NCI-H146 treated with DMSO at 0.1 percent for 48 hours (cell line): ENCODE data around the gene KMT2A.
"Not testable (repeated sequence)": the region's sequence is repeated elsewhere in the genome, so short reads cannot be mapped to it uniquely, and the experiment has no call there.

ENCODE experiments used
- DNase-seq: peaks from one replicate; lab custom pipeline; 2025; ENCODE audit not compliant: unreplicated experiment; lab: John Stamatoyannopoulos, UW

Gene KMT2A

GRCh38 chr11:118531597-118532084, 95.3 kb downstream of the KMT2A start:
- DNase-seq = no peak

DNA sequence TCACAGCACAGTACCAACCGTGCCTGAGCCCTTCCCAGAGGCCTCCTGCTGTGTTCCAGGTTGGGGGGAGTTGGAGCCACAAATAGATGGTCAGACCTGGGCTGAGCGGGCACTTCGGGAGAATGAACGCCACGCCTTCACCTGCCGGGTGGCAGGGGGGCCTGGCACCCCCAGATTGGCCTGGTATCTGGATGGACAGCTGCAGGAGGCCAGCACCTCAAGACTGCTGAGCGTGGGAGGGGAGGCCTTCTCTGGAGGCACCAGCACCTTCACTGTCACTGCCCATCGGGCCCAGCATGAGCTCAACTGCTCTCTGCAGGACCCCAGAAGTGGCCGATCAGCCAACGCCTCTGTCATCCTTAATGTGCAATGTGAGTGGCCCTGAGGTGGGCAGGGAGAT, 95.8 kb downstream of the KMT2A start:
- no peak for DNase-seq

DNA sequence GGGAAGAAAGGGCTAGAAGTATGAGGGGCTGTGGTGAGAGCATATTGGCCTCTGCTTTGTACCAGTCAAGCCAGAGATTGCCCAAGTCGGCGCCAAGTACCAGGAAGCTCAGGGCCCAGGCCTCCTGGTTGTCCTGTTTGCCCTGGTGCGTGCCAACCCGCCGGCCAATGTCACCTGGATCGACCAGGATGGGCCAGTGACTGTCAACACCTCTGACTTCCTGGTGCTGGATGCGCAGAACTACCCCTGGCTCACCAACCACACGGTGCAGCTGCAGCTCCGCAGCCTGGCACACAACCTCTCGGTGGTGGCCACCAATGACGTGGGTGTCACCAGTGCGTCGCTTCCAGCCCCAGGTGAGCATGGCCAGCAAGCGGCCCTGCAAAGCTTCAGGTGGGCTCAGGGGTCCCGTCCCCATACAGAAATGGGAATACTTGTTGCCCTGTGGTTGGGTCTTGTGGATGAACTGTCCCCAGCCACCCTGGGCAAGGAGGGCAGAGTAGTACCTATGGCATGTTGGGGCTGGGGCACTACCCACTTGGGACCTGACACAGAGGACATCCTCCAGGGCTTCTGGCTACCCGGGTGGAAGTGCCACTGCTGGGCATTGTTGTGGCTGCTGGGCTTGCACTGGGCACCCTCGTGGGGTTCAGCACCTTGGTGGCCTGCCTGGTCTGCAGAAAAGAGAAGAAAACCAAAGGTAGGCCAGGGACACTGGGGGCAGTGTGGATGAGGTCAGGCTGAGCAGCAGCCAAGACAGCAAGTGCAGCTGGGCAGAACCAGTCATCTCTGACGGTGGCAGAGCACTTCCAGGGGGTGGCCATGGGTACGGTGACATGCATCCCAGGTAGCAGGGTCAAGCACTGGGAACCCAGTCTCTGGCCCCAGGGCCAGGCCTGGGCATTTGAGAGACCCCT, 96.8 kb downstream of the KMT2A start:
- no peak for DNase-seq

DNA sequence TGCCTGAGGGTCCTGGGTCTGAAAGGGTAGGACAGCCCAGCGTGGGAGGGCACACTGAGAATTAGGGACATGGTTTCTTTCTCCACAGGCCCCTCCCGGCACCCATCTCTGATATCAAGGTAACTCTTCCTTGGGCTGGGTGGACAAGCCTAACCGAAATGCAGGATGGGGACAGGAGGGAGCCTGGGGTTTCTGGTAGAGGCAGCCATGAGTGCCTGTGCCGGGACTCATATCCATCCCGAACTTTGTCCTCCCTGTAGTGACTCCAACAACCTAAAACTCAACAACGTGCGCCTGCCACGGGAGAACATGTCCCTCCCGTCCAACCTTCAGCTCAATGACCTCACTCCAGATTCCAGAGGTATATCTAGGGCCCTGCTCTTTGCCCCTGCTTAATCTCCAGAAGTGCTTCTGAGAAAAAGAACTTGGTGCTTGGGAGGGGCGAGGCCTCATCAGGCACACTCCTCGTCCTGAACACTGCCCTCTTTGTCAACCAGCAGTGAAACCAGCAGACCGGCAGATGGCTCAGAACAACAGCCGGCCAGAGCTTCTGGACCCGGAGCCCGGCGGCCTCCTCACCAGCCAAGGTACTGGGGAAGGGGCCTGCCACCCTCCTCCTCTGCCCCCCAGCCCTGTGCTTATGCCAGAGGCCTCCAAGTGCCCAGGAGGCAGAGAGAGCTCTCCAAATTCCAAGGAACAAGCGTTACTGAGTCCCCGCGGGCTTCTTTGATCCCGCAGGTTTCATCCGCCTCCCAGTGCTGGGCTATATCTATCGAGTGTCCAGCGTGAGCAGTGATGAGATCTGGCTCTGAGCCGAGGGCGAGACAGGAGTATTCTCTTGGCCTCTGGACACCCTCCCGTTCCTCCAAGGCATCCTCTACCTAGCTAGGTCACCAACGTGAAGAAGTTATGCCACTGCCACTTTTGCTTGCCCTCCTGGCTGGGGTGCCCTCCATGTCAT, 97.8 kb downstream of the KMT2A start:
- DNase-seq = no peak

DNA sequence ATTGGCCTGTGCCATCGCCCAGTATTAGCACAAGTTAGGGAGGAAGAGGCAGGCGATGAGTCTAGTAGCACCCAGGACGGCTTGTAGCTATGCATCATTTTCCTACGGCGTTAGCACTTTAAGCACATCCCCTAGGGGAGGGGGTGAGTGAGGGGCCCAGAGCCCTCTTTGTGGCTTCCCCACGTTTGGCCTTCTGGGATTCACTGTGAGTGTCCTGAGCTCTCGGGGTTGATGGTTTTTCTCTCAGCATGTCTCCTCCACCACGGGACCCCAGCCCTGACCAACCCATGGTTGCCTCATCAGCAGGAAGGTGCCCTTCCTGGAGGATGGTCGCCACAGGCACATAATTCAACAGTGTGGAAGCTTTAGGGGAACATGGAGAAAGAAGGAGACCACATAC, 99.0 kb downstream of the KMT2A start:
- no peak for DNase-seq

- DNase-seq = no peak
Observed at GRCh38 chr11:118536726-118537125, 100.4 kb downstream of the KMT2A start.

GRCh38 chr11:118537409-118537980, 101.2 kb downstream of the KMT2A start:
- DNase-seq = no peak

DNA sequence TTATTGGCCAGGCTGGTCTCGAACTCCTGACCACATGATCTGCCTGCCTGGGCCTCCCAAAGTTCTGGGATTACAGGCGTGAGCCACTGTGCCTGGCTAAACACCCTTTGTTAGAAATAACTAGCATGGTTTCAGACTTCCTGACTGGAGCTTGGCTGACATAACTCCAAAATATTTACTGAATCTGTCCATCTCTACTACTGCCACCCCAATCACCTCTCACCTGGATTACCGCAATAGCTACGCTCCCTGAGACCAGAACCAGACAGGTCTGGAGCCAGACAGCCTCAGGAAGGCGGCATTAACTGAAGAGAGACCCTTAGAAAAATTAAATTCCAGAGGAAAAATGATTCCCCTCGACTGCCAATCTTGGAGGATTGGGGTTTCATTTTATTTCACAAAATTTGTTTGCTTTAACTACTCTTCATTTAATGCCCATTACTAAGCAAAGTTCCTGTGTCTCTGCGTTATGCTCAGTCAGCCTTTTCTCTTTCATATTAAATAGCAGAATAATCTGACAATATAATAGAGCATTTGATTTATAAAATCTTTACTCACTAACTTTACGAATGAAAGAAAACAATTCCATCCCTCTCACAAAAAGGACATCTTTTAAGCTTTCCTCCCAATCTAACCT, 107.8 kb downstream of the KMT2A start:
- no peak for DNase-seq

DNA sequence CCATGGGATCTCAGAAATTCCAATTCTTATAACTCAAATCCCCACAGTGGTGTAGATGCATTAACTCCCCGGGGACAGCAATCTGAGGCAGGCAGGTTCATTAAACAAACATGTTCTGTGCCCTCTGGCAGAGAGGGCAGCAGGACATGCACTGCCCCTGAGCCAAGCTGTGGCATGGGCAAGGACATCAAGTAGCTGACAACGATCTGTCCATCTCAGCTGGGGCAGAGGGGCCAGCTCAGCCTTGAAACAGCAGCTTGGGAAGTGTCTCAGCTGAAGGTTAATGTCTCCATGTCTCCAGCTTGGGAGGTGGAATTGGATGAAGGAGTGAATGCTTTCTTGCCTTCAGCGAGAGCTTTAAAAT, 108.3 kb downstream of the KMT2A start:
- DNase-seq = no peak

- no peak for DNase-seq
Observed at GRCh38 chr11:118545533-118545932, 109.2 kb downstream of the KMT2A start.

DNA sequence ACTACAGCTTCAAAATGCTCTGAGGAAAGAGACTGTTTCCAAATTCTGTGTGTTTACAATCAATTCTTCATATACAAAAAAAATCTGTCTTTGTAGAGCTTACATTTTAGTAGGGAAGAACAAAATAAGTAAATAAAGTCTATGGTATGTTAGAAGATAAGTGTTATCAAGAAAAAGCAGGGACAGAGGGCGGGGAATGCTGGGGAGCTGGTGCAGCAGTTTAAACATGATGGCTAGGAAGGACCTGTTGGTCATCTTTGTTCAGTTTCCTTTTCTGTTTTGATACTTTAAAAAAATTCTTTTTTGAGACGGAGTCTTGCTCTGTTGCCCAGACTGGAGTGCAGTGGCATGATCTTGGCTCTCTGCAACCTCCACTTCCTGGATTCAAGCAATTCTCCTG, 110.8 kb downstream of the KMT2A start:
- DNase-seq = no peak

- DNase-seq = no peak
Observed at GRCh38 chr11:118552341-118552740, 116.0 kb downstream of the KMT2A start.

DNA sequence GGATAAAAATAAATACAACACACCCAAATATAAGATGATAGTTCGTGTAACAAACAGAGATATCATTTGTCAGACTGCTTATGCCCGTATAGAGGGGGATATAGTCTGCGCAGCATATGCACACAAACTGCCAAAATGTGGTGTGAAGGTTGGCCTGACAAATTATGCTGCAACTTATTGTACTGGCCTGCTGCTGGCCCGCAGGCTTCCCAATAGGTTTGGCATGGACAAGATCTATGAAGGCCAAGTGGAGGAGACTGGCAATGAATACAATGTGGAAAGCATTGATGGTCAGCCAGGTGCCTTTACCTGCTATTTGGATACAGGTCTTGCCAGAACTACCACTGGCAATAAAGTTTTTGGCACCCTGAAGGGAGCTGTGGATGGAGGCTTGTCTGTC, 124.5 kb downstream of the KMT2A start:
- no peak for DNase-seq

GRCh38 chr11:118565051-118565450, 128.8 kb downstream of the KMT2A start:
- DNase-seq = no peak

DNA sequence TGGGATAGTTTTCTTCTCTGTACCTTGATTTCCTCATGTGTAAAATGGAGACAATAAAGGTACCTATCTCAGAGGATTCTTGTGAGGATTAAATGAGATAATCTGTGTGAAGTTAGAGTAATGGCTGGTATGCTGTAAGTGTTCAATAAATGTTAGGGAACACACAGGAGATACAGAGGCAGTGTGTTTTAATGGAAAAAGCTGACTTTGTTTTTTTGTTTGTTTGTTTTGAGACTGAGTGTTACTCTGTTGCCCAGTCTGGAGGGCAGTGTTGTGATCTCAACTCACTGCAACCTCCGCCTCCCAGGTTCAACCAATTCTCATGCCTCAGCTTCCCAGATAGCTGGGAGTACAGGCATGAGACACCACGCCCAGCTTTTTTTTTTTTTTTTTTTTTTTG, 133.4 kb downstream of the KMT2A start:
- DNase-seq = no peak

GRCh38 chr11:118570787-118571186, 134.5 kb downstream of the KMT2A start:
- DNase-seq = no peak

DNA sequence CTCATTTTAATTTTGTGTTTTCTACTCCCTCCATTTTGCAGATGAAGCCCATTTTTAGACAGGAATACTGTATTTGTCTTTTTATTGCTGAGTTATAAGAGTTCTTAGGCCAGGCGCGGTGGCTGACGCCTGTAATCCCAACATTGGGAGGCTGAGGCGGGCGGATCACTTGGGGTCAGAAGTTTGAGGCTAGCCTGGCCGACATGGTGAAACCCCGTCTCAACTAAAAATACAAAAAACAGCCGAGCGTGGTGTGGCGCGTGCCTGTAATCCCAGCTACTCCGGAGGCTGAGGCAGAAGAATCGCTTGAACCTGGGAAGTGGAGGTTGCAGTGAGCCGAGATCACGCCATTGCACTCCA, 135.4 kb downstream of the KMT2A start:
- not testable (repeated sequence) for DNase-seq

DNA sequence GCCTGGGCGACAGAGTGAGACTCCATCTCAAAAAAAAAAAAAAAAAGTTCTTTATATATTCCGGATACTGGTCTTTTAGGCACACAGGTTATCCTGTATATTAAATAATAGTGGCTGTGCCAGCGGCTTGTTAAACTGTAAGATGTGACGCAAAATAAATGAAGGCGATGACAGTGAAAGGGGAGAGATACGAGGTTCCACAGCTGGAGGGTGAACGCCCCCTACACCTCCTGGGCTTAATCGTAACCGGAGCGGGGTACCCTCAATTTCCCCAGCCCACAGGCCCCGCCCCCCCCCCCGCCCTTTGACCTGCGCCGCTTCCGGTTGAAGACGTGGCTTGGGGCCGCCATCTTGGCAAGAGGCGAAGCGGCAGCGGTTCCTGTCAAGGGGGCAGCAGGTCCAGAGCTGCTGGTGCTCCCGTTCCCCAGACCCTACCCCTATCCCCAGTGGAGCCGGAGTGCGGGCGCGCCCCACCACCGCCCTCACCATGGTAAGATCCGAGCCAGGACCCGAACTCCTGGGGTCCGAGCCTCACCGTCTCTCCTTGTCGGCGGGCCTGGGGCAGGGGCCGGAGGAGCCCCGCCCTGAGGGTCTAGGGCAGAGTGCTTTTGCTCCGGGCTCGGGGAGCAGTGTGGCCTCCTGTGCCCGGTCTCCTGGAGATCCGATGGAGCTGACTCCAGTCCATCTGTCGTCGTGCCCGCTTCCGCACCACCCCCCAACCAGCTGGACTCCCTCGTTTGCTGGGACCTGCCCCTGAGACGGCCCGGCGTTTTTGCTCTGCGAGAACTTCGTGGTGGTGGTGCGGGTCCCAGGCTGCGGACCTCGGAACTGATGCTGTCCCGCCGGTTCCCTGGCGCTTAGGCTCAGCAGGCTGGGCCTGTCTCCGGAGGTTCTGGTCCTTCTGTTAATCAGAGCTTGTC, 136.0 kb downstream of the KMT2A start, which contains the start of gene ARCN1:
Gene ARCN1, plus strand, starts transcription at position 349 of the 920 bp plus-strand sequence. Its CDS starts 139 bp downstream, at position 488.
- DNase-seq = peak; percentile 51

- DNase-seq = no peak
Observed at GRCh38 chr11:118572981-118573550, 136.8 kb downstream of the KMT2A start.
